Mesendoderm (in vitro differentiated cells): ENCODE results near the gene GALNT16.
"Not testable (repeated sequence)": the region's sequence is repeated elsewhere in the genome, so short reads cannot be mapped to it uniquely, and the experiment has no call there.

Source experiments
- DNase-seq: peaks from one replicate; pipeline ENCODE4 v3.0.0; 2013
- H2AK5ac ChIP-seq: 2 replicates; pipeline ENCODE4 v1.6.1; 2013; ENCODE audit warnings: low read length, inconsistent platforms
- H2BK120ac ChIP-seq: 2 replicates; pipeline ENCODE4 v1.6.1; 2013; ENCODE audit warnings: low read depth, mild to moderate bottlenecking, low read length, moderate library complexity, mixed read lengths
- H2BK15ac ChIP-seq: replicated peaks from 2 replicates; pipeline ENCODE4 v1.6.1; 2013; ENCODE audit warnings: low read depth, mild to moderate bottlenecking, moderate library complexity
- H2BK5ac ChIP-seq: 2 replicates; pipeline ENCODE4 v1.6.1; 2013; ENCODE audit warnings: low read length, inconsistent platforms
- H3K18ac ChIP-seq: 2 replicates; pipeline ENCODE4 v1.6.1; 2013; ENCODE audit warnings: mild to moderate bottlenecking, low read length, mixed read lengths
- H3K23ac ChIP-seq: one replicate; pipeline ENCODE4 v1.6.1; 2013; ENCODE audit warnings: low read length
- H3K27ac ChIP-seq: 2 replicates; pipeline ENCODE4 v1.5.1; 2013; ENCODE audit warnings: low read depth, mild to moderate bottlenecking, inconsistent platforms, low read length, moderate library complexity
- H3K27me3 ChIP-seq: 2 replicates; pipeline ENCODE4 v1.6.1; 2013; ENCODE audit warnings: low read length, control low read depth, mild to moderate bottlenecking, inconsistent platforms; ENCODE audit not compliant: insufficient read depth, poor library complexity
- H3K36me3 ChIP-seq: 2 replicates; pipeline ENCODE4 v1.6.1; 2013; ENCODE audit warnings: low read length, inconsistent platforms; ENCODE audit not compliant: control insufficient read depth, insufficient read depth
- H3K4ac ChIP-seq: one replicate; pipeline ENCODE4 v1.6.1; 2013; ENCODE audit warnings: low read depth, mild to moderate bottlenecking, low read length, moderate library complexity
- H3K4me1 ChIP-seq: 2 replicates; pipeline ENCODE4 v1.6.1; 2013; ENCODE audit warnings: low read depth, low read length, inconsistent platforms; ENCODE audit not compliant: control insufficient read depth
- H3K4me2 ChIP-seq: 2 replicates; pipeline ENCODE4 v1.6.1; 2013; ENCODE audit warnings: low read length
- H3K4me3 ChIP-seq: 2 replicates; pipeline ENCODE4 v1.5.1; 2013; ENCODE audit warnings: mild to moderate bottlenecking, low read length
- H3K56ac ChIP-seq: one replicate; pipeline ENCODE4 v1.6.1; 2013; ENCODE audit warnings: low read length
- H3K79me1 ChIP-seq: 2 replicates; pipeline ENCODE4 v1.6.1; 2013; ENCODE audit warnings: low read length, inconsistent platforms
- H3K79me2 ChIP-seq: 2 replicates; pipeline ENCODE4 v1.6.1; 2013; ENCODE audit warnings: mild to moderate bottlenecking, low read length; ENCODE audit not compliant: control insufficient read depth, insufficient read depth
- H3K9ac ChIP-seq: 2 replicates; pipeline ENCODE4 v1.6.1; 2013; ENCODE audit warnings: low read length, inconsistent platforms
- H4K5ac ChIP-seq: one replicate; pipeline ENCODE4 v1.6.1; 2013; ENCODE audit warnings: low read length
- H4K8ac ChIP-seq: one replicate; pipeline ENCODE4 v1.6.1; 2013; ENCODE audit warnings: low read depth, mild to moderate bottlenecking, control low read depth, low read length, moderate library complexity
- WGBS: extraction: QIAGEN DNeasy Blood & Tissue Kit; methylation state at CpG from one replicate; pipeline ENCODE4 v1.1.7; 2013; ENCODE audit warnings: low lambda C conversion rate, missing lambda C conversion rate; ENCODE audit not compliant: insufficient coverage; ENCODE audit errors: extremely low coverage; 5-methylcytosine and 5-hydroxymethylcytosine counted together

The GALNT16 gene

GRCh38 chr14:69270097-69270496 is 10.1 kb downstream of the GALNT16 start:
- no peaks in the 10 kb centered on the region for H3K27me3 ChIP-seq
- H3K36me3 ChIP-seq: no peaks in the 10 kb centered on the region
- WGBS: no CpG with 5 or more reads among the region's 10 CpGs

GRCh38 chr14:69270795-69271708 is 11.1 kb downstream of the GALNT16 start:
- Histone ChIP-seq H3K4ac (no peak overlapping the region), H3K9ac (no peak overlapping the region), H3K4me1 (no peaks in the 10 kb centered on the region), H3K79me1 (no peaks in the 10 kb centered on the region), H3K4me2 (no peak overlapping the region), H3K27ac (no peak overlapping the region), H4K8ac (no peak overlapping the region), H2BK5ac (no peak overlapping the region), H3K56ac (no peak overlapping the region), H3K18ac (no peak overlapping the region), H3K36me3 (no peaks in the 10 kb centered on the region), H3K4me3 (no peak overlapping the region), H2BK120ac (no peak overlapping the region), H2AK5ac (no peak overlapping the region), H3K79me2 (no peaks in the 10 kb centered on the region), H2BK15ac (no peak overlapping the region), H3K27me3 (no peaks in the 10 kb centered on the region), H4K5ac (no peak overlapping the region), H3K23ac (no peak overlapping the region)
- DNase-seq: no peak
- no CpG with 5 or more reads among the region's 21 CpGs for WGBS

More at GRCh38 chr14:69270097-69270496, 10.1 kb downstream of the GALNT16 start:
- Histone ChIP-seq H3K4me3 (no peak overlapping the region), H3K79me1 (no peaks in the 10 kb centered on the region), H3K23ac (no peak overlapping the region), H2BK120ac (no peak overlapping the region), H3K4me1 (no peaks in the 10 kb centered on the region), H2BK15ac (no peak overlapping the region), H4K5ac (no peak overlapping the region), H3K18ac (no peak overlapping the region), H3K9ac (no peak overlapping the region), H3K56ac (no peak overlapping the region), H3K4ac (no peak overlapping the region), H4K8ac (no peak overlapping the region), H2AK5ac (no peak overlapping the region), H3K4me2 (no peak overlapping the region), H2BK5ac (no peak overlapping the region), H3K79me2 (no peaks in the 10 kb centered on the region), H3K27ac (no peak overlapping the region)
- no peak for DNase-seq

GRCh38 chr14:69274321-69274720 is 14.4 kb downstream of the GALNT16 start:
- Histone ChIP-seq H3K79me1 (no peaks in the 10 kb centered on the region), H2BK5ac (no peak overlapping the region), H3K23ac (no peak overlapping the region), H2AK5ac (no peak overlapping the region), H3K9ac (no peak overlapping the region), H3K79me2 (no peaks in the 10 kb centered on the region), H3K18ac (no peak overlapping the region), H3K4me1 (no peaks in the 10 kb centered on the region), H3K27me3 (no peaks in the 10 kb centered on the region), H3K56ac (no peak overlapping the region), H3K4ac (no peak overlapping the region), H4K5ac (no peak overlapping the region), H2BK15ac (no peak overlapping the region), H2BK120ac (no peak overlapping the region), H3K27ac (no peak overlapping the region), H4K8ac (no peak overlapping the region), H3K4me2 (no peak overlapping the region), H3K36me3 (no peaks in the 10 kb centered on the region), H3K4me3 (no peak overlapping the region)
- no CpG with 5 or more reads among the region's 2 CpGs for whole genome bisulfite sequencing
- DNase-seq: no peak

- H2BK120ac ChIP-seq: no peak overlapping the region
- H2BK5ac ChIP-seq: no peak overlapping the region
- H4K5ac ChIP-seq: no peak overlapping the region
- H3K36me3 ChIP-seq: no peaks in the 10 kb centered on the region
- no peak overlapping the region for H4K8ac ChIP-seq
- no peak overlapping the region for H3K4me2 ChIP-seq
- no peak overlapping the region for H3K4me3 ChIP-seq
- H3K9ac ChIP-seq: no peak overlapping the region
- H2BK15ac ChIP-seq: no peak overlapping the region
- DNase-seq: no peak
- no peaks in the 10 kb centered on the region for H3K79me2 ChIP-seq
- no peaks in the 10 kb centered on the region for H3K27me3 ChIP-seq
- no peak overlapping the region for H3K56ac ChIP-seq
- H3K18ac ChIP-seq: no peak overlapping the region
- no peak overlapping the region for H3K27ac ChIP-seq
- no peaks in the 10 kb centered on the region for H3K79me1 ChIP-seq
- no peak overlapping the region for H2AK5ac ChIP-seq
- WGBS: no CpG with 5 or more reads among the region's 2 CpGs
- no peak overlapping the region for H3K4ac ChIP-seq
- no peak overlapping the region for H3K23ac ChIP-seq
- no peaks in the 10 kb centered on the region for H3K4me1 ChIP-seq
Observed at GRCh38 chr14:69275331-69275730, 15.4 kb downstream of the GALNT16 start.

- H3K27me3 ChIP-seq, H2BK5ac ChIP-seq, DNase-seq, H3K79me1 ChIP-seq, H3K56ac ChIP-seq, H3K23ac ChIP-seq, H4K5ac ChIP-seq, H2BK120ac ChIP-seq, H3K4me2 ChIP-seq, H3K4ac ChIP-seq, H3K18ac ChIP-seq, H3K79me2 ChIP-seq, H2AK5ac ChIP-seq, H3K27ac ChIP-seq, H3K9ac ChIP-seq, H3K4me1 ChIP-seq, H2BK15ac ChIP-seq, H3K36me3 ChIP-seq, H3K4me3 ChIP-seq, H4K8ac ChIP-seq: not testable (repeated sequence)
- no CpG with 5 or more reads among the region's 3 CpGs for WGBS
Observed at GRCh38 chr14:69277356-69277755, 17.4 kb downstream of the GALNT16 start.
